Measurements from ENCODE around the gene JHY.
"Not testable (repeated sequence)": the region's sequence is repeated elsewhere in the genome, so short reads cannot be mapped to it uniquely, and the experiment has no call there.

DNA sequence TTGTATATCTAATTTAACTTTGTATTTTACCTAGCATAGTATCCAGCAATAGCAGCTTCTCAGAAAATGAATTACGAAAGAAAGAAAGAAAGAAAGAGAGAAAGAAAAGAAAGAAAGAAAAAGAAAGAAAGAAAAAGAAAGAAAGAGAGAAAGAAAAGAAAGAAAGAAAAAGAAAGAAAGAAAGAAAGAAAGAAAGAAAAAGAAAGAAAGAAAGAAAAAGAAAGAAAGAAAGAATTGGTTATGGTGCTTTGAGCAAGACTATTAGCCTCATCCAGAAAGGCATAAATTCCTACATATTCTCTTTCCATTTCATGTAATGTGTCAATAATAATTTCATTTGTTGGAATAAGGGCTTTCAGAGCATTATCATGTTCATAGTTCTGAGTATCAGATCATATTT is 19.4 kb upstream of the JHY start:
- TF ChIP-seq, protein P1, sequence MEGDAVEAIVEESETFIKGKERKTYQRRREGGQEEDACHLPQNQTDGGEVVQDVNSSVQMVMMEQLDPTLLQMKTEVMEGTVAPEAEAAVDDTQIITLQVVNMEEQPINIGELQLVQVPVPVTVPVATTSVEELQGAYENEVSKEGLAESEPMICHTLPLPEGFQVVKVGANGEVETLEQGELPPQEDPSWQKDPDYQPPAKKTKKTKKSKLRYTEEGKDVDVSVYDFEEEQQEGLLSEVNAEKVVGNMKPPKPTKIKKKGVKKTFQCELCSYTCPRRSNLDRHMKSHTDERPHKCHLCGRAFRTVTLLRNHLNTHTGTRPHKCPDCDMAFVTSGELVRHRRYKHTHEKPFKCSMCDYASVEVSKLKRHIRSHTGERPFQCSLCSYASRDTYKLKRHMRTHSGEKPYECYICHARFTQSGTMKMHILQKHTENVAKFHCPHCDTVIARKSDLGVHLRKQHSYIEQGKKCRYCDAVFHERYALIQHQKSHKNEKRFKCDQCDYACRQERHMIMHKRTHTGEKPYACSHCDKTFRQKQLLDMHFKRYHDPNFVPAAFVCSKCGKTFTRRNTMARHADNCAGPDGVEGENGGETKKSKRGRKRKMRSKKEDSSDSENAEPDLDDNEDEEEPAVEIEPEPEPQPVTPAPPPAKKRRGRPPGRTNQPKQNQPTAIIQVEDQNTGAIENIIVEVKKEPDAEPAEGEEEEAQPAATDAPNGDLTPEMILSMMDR (IDR thresholded peaks at IDR 0.05; ENCODE audit: control extremely low read depth in 1 of 3, insufficient read depth in 1 of 3, low read depth in 1 of 3, low read length in 3 of 3), result not testable (repeated sequence)
- not testable (repeated sequence) for TF ChIP-seq SIN3A (conservative IDR thresholded peaks at IDR 0.05 in 1 of 2, IDR thresholded peaks at IDR 0.05 in 1 of 2; ENCODE audit: low read depth in 1 of 2, low read length in 2 of 2); TBP (IDR thresholded peaks at IDR 0.05; ENCODE audit: low read depth, low read length); NRF1 (IDR thresholded peaks at IDR 0.05; ENCODE audit: low read depth, low read length); JUND (IDR thresholded peaks at IDR 0.05; ENCODE audit: low read length); SIRT6 (IDR thresholded peaks at IDR 0.05; ENCODE audit: low read length); TAF1 (IDR thresholded peaks at IDR 0.05; ENCODE audit: low read depth, low read length); POLR2A (IDR thresholded peaks at IDR 0.05; ENCODE audit: control extremely low read depth in 1 of 2, low read depth in 2 of 2, low read length in 2 of 2); RAD21 (IDR thresholded peaks at IDR 0.05 in 1 of 2, conservative IDR thresholded peaks at IDR 0.05 in 1 of 2; ENCODE audit: low read depth in 2 of 2, low read length in 2 of 2); CTBP2 (IDR thresholded peaks at IDR 0.05; ENCODE audit: borderline replicate concordance, insufficient read depth, insufficient read length, low read length)
- TF ChIP-seq, protein P2, sequence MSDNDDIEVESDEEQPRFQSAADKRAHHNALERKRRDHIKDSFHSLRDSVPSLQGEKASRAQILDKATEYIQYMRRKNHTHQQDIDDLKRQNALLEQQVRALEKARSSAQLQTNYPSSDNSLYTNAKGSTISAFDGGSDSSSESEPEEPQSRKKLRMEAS (IDR thresholded peaks at IDR 0.05), result not testable (repeated sequence)
- TF ChIP-seq, protein P3, sequence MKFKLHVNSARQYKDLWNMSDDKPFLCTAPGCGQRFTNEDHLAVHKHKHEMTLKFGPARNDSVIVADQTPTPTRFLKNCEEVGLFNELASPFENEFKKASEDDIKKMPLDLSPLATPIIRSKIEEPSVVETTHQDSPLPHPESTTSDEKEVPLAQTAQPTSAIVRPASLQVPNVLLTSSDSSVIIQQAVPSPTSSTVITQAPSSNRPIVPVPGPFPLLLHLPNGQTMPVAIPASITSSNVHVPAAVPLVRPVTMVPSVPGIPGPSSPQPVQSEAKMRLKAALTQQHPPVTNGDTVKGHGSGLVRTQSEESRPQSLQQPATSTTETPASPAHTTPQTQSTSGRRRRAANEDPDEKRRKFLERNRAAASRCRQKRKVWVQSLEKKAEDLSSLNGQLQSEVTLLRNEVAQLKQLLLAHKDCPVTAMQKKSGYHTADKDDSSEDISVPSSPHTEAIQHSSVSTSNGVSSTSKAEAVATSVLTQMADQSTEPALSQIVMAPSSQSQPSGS (IDR thresholded peaks at IDR 0.05; ENCODE audit: low read length), result not testable (repeated sequence)

Measured in H1 (cell line).